Mucosa of descending colon (tissue), 3 donors: ENCODE data around the gene HSPB3. TPM values are rescaled to one million over a fixed set of nuclear protein-coding genes. Genes with fewer than 3 reads are reported as not detected.
A peak's percentile ranks its signal among the peaks of the same experiment; 100 is the strongest.

Source experiments
- ATAC-seq: fragments of 200-7000 bp; cut with Tn5 transposase; one replicate; pipeline ENCODE4 v1.9.1; 2020; ENCODE audit warnings: mild to moderate bottlenecking, moderate library complexity
- DNase-seq, 3 donors: peaks; one replicate each; pipeline ENCODE4 v3.0.0-alpha.2; 2020
- H3K36me3 ChIP-seq: fragments of 200-600 bp; one replicate; pipeline ENCODE4 v1.8.0; 2021; ENCODE audit warnings: low read depth, mild to moderate bottlenecking
- H3K4me1 ChIP-seq: fragments of 200-600 bp; one replicate; pipeline ENCODE4 v1.8.0; 2021; ENCODE audit warnings: low read depth, mild to moderate bottlenecking
- H3K4me3 ChIP-seq: fragments of 200-600 bp; one replicate; pipeline ENCODE4 v1.8.0; 2021; ENCODE audit warnings: mild to moderate bottlenecking
- H3K9me3 ChIP-seq: fragments of 200-600 bp; one replicate; pipeline ENCODE4 v1.8.0; 2021; ENCODE audit warnings: mild to moderate bottlenecking
- intact Hi-C, 2 donors: fragments of 100-400 bp; cut with DNase I in 1 of 2; cut with micrococcal nuclease in 1 of 2; formaldehyde crosslinking; loops; one replicate each; pipeline versions ENCODE4 v1.11.0 to v1.11.1; 2022; cut with DNase I, micrococcal nuclease
- total RNA-seq, 3 donors: library from RNA; stranded (reverse); fragmentation: NEBNext Ultra II Directional in 2 of 3; extraction: Animal tissue kit (Norgen Biotek cat#: 25700) in 2 of 3; gene quantifications; one replicate each; pipeline versions ENCODE4 v1.2.1 to v1.2.4, GENCODE V29; 2021 to 2023
- TF ChIP-seq, protein P1 (sequence below): fragments of 200-600 bp; IDR thresholded peaks from one replicate; pipeline ENCODE4 v1.8.0; 2022; ENCODE audit warnings: antibody characterized with exemption, mild to moderate bottlenecking
- donor health status: DM: no; HTN: no; CAD: no; lungs with moderate emphysema.
- donor health status: DM: no; HTN: no; CAD: no.
- donor health status: DM: no; HTN: yes; CAD: no.

Gene HSPB3
- total RNA-seq, 3 donors from 2014 or later: 0.78 to 4.6 (median 1.5) TPM

DNA sequence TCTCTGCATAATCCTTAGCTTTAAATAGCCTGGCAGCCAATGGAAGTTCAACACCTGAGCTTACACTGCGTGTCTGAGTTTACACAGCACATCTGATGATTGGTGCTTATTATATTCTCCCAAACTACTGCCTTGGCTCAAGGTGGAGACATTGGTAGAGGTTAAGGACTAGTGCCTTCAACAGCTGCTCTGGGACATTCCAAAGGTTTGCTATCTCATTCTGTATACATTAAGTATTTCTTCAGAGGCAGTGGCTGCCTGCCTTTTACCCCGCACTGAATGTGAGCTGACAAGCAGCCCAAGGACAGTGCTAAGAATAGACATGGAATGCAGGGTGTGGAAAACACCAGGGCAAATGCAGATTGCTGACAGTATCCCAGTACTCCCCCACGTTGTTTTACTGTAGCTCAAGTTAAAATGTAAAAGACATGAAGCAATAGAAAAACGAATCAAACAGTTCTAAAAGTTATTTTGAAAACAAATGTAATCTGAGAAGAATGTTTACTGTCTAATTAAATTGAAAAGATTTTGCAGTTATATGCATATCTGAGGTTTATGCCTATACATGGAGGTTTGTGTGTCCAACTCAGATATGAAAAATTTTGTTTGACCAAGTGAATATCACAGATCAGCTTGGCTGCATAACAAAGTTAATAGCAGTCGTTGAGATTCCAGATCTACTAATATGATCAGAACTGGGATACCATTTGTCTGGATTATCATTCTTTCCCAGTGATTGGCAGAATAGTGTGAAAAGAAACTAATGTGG is 1.8 kb downstream of the HSPB3 start:
- Histone ChIP-seq H3K36me3 (no peaks in the 10 kb centered on the region), H3K4me1 (no peaks in the 10 kb centered on the region), H3K4me3 (no peak overlapping the region), H3K9me3 (no peaks in the 10 kb centered on the region)
- ATAC-seq (peak; percentile 80), DNase-seq (peak in 1 of 3 donors; percentile 24)
- intact Hi-C loops: no loop called here
- TF ChIP-seq, protein P1, sequence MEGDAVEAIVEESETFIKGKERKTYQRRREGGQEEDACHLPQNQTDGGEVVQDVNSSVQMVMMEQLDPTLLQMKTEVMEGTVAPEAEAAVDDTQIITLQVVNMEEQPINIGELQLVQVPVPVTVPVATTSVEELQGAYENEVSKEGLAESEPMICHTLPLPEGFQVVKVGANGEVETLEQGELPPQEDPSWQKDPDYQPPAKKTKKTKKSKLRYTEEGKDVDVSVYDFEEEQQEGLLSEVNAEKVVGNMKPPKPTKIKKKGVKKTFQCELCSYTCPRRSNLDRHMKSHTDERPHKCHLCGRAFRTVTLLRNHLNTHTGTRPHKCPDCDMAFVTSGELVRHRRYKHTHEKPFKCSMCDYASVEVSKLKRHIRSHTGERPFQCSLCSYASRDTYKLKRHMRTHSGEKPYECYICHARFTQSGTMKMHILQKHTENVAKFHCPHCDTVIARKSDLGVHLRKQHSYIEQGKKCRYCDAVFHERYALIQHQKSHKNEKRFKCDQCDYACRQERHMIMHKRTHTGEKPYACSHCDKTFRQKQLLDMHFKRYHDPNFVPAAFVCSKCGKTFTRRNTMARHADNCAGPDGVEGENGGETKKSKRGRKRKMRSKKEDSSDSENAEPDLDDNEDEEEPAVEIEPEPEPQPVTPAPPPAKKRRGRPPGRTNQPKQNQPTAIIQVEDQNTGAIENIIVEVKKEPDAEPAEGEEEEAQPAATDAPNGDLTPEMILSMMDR: no peak

DNA sequence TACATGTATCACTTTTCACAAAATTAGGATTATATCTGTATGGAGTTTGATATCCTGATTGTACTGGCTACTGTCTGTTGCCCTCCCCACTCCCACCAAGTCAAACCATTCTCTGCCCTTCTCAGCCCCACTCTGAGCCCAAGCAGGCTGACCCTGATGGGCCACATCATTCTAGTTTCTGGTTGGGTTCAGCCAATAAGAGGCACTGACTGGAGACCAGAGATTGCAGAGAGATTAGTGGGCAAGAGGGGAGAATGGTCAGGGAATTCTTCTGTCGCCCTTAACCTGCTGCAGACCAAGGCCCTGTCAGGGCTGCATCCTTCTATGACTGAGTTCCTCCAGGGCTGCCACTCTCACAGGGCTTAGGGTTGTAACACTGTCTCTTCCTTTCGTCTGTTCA is 2.7 kb downstream of the HSPB3 start:
- Histone ChIP-seq H3K36me3 (no peaks in the 10 kb centered on the region), H3K4me3 (no peak overlapping the region), H3K9me3 (no peaks in the 10 kb centered on the region), H3K4me1 (no peaks in the 10 kb centered on the region)
- TF ChIP-seq, protein P1: no peak
- DNase-seq (no peak), ATAC-seq (no peak)
- intact Hi-C loops: no loop called here

DNA sequence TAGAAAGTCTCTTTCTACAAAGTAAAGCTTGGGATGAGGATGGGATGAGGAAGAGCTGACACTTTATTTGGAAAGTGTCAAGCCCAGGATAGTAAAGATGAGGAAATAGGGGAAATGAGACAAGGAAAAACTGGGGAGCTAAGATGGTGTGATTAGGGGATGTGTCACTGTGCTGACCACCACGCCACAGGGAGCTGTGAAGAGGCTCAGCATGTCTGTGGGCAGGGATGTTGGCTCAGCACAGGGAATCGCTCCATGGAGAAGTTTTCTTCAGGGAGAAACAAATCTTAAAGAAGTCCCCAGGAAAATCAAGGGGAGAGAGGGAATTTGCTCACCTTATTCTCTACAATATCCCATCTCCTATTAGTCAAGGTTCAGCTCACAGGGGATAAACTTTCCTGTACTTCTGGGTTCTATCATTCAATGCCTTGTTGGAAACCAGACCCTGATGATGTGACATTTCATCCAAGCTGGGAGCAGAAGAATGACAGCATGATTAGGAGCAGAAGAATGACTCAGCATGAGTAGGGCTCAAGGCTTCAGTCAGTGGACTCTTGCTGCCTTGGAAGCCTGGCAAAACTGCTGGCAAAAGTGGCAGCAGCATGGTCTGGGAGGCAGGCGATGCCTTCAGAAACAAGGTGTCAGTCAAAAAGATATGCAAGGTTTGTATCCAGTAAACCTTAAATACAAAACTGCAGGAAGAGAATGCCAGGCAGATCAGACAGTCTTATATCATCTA is 4.9 kb downstream of the HSPB3 start:
- Histone ChIP-seq H3K4me3 (no peak overlapping the region), H3K4me1 (no peaks in the 10 kb centered on the region), H3K9me3 (no peaks in the 10 kb centered on the region), H3K36me3 (no peaks in the 10 kb centered on the region)
- ATAC-seq: no peak
- intact Hi-C loops: no loop called here
- TF ChIP-seq, protein P1: no peak
- DNase-seq: no peak

DNA sequence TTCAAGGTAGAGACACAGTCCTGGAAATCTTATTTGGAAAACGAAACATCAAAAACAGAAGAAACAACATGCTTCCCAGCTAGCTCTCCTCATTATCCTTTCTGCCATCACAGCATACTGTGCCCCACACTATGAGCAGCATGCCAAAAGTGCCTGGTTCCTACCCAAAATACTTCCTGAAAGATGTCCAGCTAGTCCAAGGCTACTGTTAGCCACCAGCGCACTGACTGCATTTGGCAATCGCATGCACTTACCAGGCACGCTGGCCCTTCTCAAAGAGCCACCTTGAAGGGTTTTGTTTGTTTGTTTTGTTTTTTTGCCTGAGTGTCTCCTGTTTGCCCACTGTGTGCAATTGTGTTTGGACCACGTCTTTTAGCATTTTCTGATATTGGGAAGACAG is 6.8 kb downstream of the HSPB3 start:
- Histone ChIP-seq H3K9me3 (no peaks in the 10 kb centered on the region), H3K4me3 (no peak overlapping the region), H3K36me3 (no peaks in the 10 kb centered on the region), H3K4me1 (no peaks in the 10 kb centered on the region)
- DNase-seq (no peak), ATAC-seq (no peak)
- intact Hi-C loops: no loop called here
- TF ChIP-seq, protein P1: no peak

DNA sequence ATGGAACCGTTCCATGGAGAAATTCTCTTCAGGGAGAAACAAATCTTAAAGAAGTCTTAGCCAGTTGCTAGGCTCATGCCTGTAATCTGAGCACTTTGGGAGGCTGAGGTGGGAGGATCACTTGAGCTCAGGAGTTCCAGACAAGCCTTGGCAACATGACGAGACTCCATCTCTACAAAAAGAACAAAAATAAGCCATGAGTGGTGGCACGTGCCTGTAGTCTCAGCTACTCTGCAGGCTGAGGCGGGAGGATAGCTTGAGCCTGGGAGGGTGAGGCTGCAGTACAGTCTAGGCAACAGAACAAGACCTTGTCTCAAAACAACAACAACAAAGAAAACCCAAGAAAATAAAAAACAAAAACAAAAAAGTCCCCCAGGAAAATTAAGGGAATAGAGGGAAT is 8.2 kb downstream of the HSPB3 start:
- DNase-seq (no peak), ATAC-seq (no peak)
- Histone ChIP-seq H3K9me3 (no peaks in the 10 kb centered on the region), H3K36me3 (no peaks in the 10 kb centered on the region), H3K4me3 (no peak overlapping the region), H3K4me1 (no peaks in the 10 kb centered on the region)
- TF ChIP-seq, protein P1: no peak
- intact Hi-C loops: no loop called here
